Mucosa of descending colon (tissue), 3 donors: Measurements from ENCODE around the gene SPATA16. TPM values are rescaled to one million over a fixed set of nuclear protein-coding genes. Genes with fewer than 3 reads are reported as not detected.

ENCODE experiments used
- ATAC-seq: fragments of 200-7000 bp; cut with Tn5 transposase; one replicate; pipeline ENCODE4 v1.9.1; 2020; ENCODE audit warnings: mild to moderate bottlenecking, moderate library complexity
- DNase-seq, 3 donors: peaks; one replicate each; pipeline ENCODE4 v3.0.0-alpha.2; 2020
- H3K36me3 ChIP-seq: fragments of 200-600 bp; one replicate; pipeline ENCODE4 v1.8.0; 2021; ENCODE audit warnings: low read depth, mild to moderate bottlenecking
- H3K4me1 ChIP-seq: fragments of 200-600 bp; one replicate; pipeline ENCODE4 v1.8.0; 2021; ENCODE audit warnings: low read depth, mild to moderate bottlenecking
- H3K4me3 ChIP-seq: fragments of 200-600 bp; one replicate; pipeline ENCODE4 v1.8.0; 2021; ENCODE audit warnings: mild to moderate bottlenecking
- H3K9me3 ChIP-seq: fragments of 200-600 bp; one replicate; pipeline ENCODE4 v1.8.0; 2021; ENCODE audit warnings: mild to moderate bottlenecking
- CTCF ChIP-seq: fragments of 200-600 bp; IDR thresholded peaks from one replicate; pipeline ENCODE4 v1.8.0; 2022; ENCODE audit warnings: antibody characterized with exemption, mild to moderate bottlenecking
- intact Hi-C, 2 donors: fragments of 100-400 bp; cut with DNase I in 1 of 2; cut with micrococcal nuclease in 1 of 2; formaldehyde crosslinking; loops; one replicate each; pipeline versions ENCODE4 v1.11.0 to v1.11.1; 2022; cut with DNase I, micrococcal nuclease
- total RNA-seq, 3 donors: library from RNA; stranded (reverse); fragmentation: NEBNext Ultra II Directional in 2 of 3; extraction: Animal tissue kit (Norgen Biotek cat#: 25700) in 2 of 3; gene quantifications; one replicate each; pipeline versions ENCODE4 v1.2.1 to v1.2.4, GENCODE V29; 2021 to 2023
- donor health status: DM: no; HTN: no; CAD: no; lungs with moderate emphysema.
- donor health status: DM: no; HTN: no; CAD: no.
- donor health status: DM: no; HTN: yes; CAD: no.

The SPATA16 gene
- total RNA-seq, 3 donors from 2014 or later = not detected

- intact Hi-C loops = no loop called here
- TF ChIP-seq CTCF = no peak
- no peak for ATAC-seq
- H3K4me1 ChIP-seq = no peaks in the 10 kb centered on the region
- no peak overlapping the region for H3K4me3 ChIP-seq
- no peaks in the 10 kb centered on the region for H3K36me3 ChIP-seq
- H3K9me3 ChIP-seq = peaks cover 3% of the 10 kb centered on the region
- DNase-seq = no peak
Measured at GRCh38 chr3:173103469-173103868, 37.6 kb downstream of the SPATA16 start.

DNA sequence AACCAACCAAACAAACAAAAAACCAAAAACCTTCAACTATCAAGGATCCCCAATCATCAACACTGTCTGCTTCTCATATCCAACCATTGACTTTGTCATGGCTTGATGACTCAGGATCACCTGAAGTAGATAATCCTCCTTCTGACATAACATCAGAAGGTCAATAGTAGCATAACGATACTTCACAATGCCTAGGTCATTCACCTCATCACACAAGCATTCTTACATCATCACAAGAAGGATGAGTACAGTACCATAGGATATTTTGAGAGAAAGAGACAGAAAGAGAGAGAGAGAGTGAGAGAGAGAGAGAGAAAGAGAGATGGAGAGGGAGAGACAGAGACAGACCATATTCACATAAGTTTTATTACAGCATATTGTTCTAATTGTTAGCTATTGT lies 42.1 kb downstream of the SPATA16 start:
- peaks cover 3% of the 10 kb centered on the region for H3K9me3 ChIP-seq
- H3K4me1 ChIP-seq = no peaks in the 10 kb centered on the region
- H3K36me3 ChIP-seq = no peaks in the 10 kb centered on the region
- DNase-seq (no peak), ATAC-seq (no peak)
- no peak overlapping the region for H3K4me3 ChIP-seq
- intact Hi-C loops = no loop called here
- no peak for TF ChIP-seq CTCF

DNA sequence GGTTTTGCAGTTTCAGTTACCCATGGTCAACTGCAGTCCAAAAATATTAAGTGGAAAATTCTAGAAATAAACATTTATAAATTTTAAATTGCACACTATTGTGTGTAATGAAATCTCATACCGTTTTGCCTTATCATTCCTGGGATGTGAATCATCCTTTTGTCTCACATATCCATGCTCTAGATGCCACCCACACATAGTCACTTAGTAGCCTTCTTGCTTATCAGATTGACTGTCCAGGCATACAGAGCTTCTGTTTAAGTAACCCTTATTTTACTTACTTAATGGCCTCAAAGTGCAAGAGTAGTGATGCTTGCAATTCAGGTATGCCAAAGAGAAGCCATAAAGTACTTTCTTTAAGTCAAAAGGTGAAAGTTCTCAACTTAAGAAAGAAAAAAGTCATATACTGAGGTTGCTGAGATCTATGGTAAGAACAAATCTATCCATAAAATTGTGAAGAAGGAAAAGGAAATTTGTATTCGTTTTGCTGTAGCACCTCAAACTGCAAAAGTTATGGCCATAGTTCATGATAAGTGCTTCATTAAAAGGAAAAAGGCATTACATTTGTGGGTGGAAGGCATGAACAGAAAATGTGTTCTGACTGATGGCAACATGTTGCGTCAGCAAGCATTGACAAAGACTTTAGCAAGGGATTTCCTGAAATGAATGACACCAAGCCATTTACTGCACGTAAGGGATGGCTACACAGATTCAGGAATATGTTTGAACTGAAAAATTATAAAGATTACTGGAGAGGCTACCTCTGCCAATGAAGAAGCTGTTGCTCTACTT lies 43.8 kb downstream of the SPATA16 start:
- Histone ChIP-seq H3K9me3 (no peaks in the 10 kb centered on the region), H3K4me3 (no peak overlapping the region), H3K36me3 (no peaks in the 10 kb centered on the region), H3K4me1 (no peaks in the 10 kb centered on the region)
- intact Hi-C loops = no loop called here
- ATAC-seq = no peak
- no peak for TF ChIP-seq CTCF
- DNase-seq = no peak

DNA sequence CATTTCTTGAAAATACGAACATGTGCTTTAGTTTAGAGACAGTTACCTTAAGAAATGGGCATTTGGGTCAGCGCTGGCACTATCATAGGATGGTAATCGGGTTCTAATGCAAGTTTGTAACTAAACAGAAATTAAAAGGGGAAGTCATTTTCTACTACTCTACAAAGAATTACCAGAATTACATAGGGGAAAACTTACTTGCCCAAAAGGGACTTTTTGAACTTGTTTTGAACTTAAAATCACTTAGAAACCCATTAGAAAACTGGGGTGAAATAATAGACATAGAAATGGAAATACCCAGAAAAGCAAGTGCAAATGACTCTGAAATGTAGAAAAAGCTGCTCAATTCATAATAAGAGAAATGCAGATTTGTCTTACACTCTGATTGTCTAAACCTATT lies 44.9 kb downstream of the SPATA16 start:
- Histone ChIP-seq H3K9me3 (no peaks in the 10 kb centered on the region), H3K36me3 (no peaks in the 10 kb centered on the region), H3K4me1 (no peaks in the 10 kb centered on the region), H3K4me3 (no peak overlapping the region)
- TF ChIP-seq CTCF = no peak
- intact Hi-C loops = no loop called here
- no peak for DNase-seq
- ATAC-seq = no peak

- no peak for ATAC-seq
- no peak overlapping the region for H3K4me3 ChIP-seq
- no peaks in the 10 kb centered on the region for H3K36me3 ChIP-seq
- H3K4me1 ChIP-seq = no peaks in the 10 kb centered on the region
- H3K9me3 ChIP-seq = no peaks in the 10 kb centered on the region
- intact Hi-C loops = no loop called here
- no peak for DNase-seq
- no peak for TF ChIP-seq CTCF
Measured at GRCh38 chr3:173092038-173092437, 49.0 kb downstream of the SPATA16 start.
